Measurements from ENCODE around the gene ACTN2.

Gene ACTN2

DNA sequence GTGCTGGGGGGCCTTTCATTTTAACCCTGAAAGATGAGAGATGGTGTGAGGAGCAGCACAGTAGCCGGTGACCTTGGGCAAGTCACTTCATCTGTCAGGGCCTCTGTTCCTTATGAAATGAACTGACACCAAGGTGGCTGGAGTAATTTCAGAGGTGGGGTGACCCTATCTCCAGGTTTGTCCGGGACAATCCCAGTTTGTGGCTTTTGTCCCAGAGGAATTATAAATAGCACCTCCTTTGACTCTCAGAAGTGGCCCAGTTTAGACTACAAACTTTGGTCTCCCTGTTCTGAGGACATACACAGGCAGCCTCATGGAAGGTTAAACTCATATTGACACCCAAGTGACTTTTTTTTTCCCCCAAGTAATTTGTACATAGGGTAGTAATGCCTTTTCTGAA lies 14.6 kb downstream of the ACTN2 start:
- Histone ChIP-seq H3K18ac (ENCODE audit: low read depth in 1 of 2, low read length in 2 of 2) (no peak overlapping the region), H4K91ac (ENCODE audit: low read length) (no peak overlapping the region), H3K14ac (ENCODE audit: low read length in 2 of 2) (no peak overlapping the region), H2BK12ac (ENCODE audit: low read length in 2 of 2) (no peak overlapping the region), H3K9ac (ENCODE audit: low read length) (no peak overlapping the region), H3K4ac (ENCODE audit: low read depth in 1 of 2, low read length in 2 of 2) (no peak overlapping the region), H3K27ac (ENCODE audit: low read length, poor library complexity, severe bottlenecking) (no peak overlapping the region), H2BK5ac (ENCODE audit: low read depth, low read length, poor library complexity, severe bottlenecking) (no peak overlapping the region), H3K4me2 (ENCODE audit: low read length, poor library complexity, severe bottlenecking) (no peak overlapping the region), H3K9me3 (ENCODE audit: control insufficient read depth, low read length) (no peaks in the 10 kb centered on the region), H3K23ac (ENCODE audit: low read length in 2 of 2) (no peak overlapping the region), H2AK5ac (ENCODE audit: low read length, severe bottlenecking) (no peak overlapping the region), H2BK15ac (ENCODE audit: low read depth, poor library complexity, severe bottlenecking) (no peak overlapping the region), H4K8ac (ENCODE audit: low read length) (no peak overlapping the region), H2BK120ac (ENCODE audit: low read depth, low read length) (no peak overlapping the region), H3K4me1 (ENCODE audit: control insufficient read depth, insufficient read depth, low read depth, low read length) (no peaks in the 10 kb centered on the region), H3K27me3 (ENCODE audit: control insufficient read depth in 1 of 2, insufficient read depth in 1 of 2, low read length in 2 of 2) (peaks cover 0 to 4% of the 10 kb centered on the region in 2 experiments), H3K36me3 (ENCODE audit: control insufficient read depth in 1 of 2, insufficient read depth in 2 of 2, low read depth in 1 of 2, low read length in 2 of 2) (no peaks in the 10 kb centered on the region), H3K4me3 (ENCODE audit: insufficient read depth in 1 of 2, low read depth in 1 of 2, low read length in 2 of 2) (no peak overlapping the region), H3K79me1 (replicated peaks; ENCODE audit: low read length, poor library complexity, severe bottlenecking) (no peaks in the 10 kb centered on the region), H2AFZ (ENCODE audit: low read depth, low read length) (no peak overlapping the region)
- no peak for DNase-seq
- WGBS, result 45% methylated on average over 2 of the region's 2 CpGs

DNA sequence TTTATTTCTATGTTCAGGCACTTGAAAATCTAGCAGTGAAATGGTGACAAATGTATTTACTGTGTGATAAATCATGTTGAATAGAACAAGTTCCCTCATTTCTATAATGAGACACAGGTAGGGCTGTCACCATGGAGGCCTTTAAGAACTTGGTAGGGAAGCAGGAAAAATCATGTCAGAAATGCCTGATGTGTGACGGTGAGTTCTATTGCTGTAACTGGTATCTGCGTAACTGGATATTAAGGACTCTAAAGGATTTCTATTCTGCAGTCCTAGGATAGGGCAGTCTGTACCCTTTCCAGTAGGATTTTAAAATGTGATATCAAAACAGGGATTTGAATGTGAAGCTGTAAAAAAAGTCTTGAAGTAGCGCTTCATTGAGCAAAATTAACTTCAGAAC lies 15.5 kb downstream of the ACTN2 start:
- Histone ChIP-seq H3K18ac (ENCODE audit: low read depth in 1 of 2, low read length in 2 of 2) (no peak overlapping the region), H3K27ac (ENCODE audit: low read length, poor library complexity, severe bottlenecking) (no peak overlapping the region)

DNA sequence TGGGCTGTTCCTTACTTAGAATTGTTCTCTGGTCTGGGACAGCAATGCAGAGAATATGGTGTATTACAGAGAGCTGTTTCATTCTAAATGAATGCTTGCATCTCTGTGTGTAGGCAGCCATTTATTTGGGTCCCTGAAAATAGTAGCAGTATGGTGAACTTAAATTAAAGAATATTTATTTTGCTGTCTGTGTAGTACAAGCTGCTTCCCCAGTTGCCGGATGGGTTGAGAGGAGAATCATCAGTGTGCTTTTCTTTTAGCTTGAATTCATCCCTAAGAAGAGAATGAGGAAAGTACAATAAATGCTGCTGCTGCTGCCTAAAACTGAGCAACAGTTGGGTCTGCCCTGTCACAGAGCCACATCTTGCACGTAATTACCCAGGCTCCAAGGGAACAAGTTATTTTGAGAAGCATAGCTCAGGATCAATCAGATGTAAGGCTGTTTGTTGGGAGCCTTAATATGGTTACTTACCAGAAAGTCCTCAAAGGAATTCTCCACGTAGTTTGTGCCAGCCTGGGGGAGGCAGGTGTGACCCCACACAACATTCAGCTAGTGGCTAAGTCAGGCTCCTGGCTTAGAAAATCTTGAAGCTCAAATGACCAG lies 16.6 kb downstream of the ACTN2 start:
- no peak overlapping the region for H3K23ac ChIP-seq (ENCODE audit: low read length in 2 of 2)
- no peak overlapping the region for H2BK120ac ChIP-seq (ENCODE audit: low read depth, low read length)
- no peak overlapping the region for H2BK12ac ChIP-seq (ENCODE audit: low read length in 2 of 2)
- H3K9ac ChIP-seq (ENCODE audit: low read length), result no peak overlapping the region
- no peaks in the 10 kb centered on the region for H3K9me3 ChIP-seq (ENCODE audit: control insufficient read depth, low read length)
- no peak overlapping the region for H3K27ac ChIP-seq (ENCODE audit: low read length, poor library complexity, severe bottlenecking)
- no peak overlapping the region for H3K18ac ChIP-seq (ENCODE audit: low read depth in 1 of 2, low read length in 2 of 2)
- no peak overlapping the region for H3K14ac ChIP-seq (ENCODE audit: low read length in 2 of 2)
- H3K4me1 ChIP-seq (ENCODE audit: control insufficient read depth, insufficient read depth, low read depth, low read length), result no peaks in the 10 kb centered on the region
- DNase-seq, result no peak
- no peak overlapping the region for H4K91ac ChIP-seq (ENCODE audit: low read length)
- no peak overlapping the region for H2BK5ac ChIP-seq (ENCODE audit: low read depth, low read length, poor library complexity, severe bottlenecking)
- no peak overlapping the region for H3K4me3 ChIP-seq (ENCODE audit: insufficient read depth in 1 of 2, low read depth in 1 of 2, low read length in 2 of 2)
- H3K4ac ChIP-seq (ENCODE audit: low read depth in 1 of 2, low read length in 2 of 2), result no peak overlapping the region
- no peak overlapping the region for H2BK15ac ChIP-seq (ENCODE audit: low read depth, poor library complexity, severe bottlenecking)
- no peak overlapping the region for H3K4me2 ChIP-seq (ENCODE audit: low read length, poor library complexity, severe bottlenecking)
- H3K27me3 ChIP-seq (ENCODE audit: control insufficient read depth in 1 of 2, insufficient read depth in 1 of 2, low read length in 2 of 2), result peaks cover 0 to 4% of the 10 kb centered on the region in 2 experiments
- no peak overlapping the region for H4K8ac ChIP-seq (ENCODE audit: low read length)
- H3K79me1 ChIP-seq (replicated peaks; ENCODE audit: low read length, poor library complexity, severe bottlenecking), result no peaks in the 10 kb centered on the region
- WGBS, result 83% methylated on average over 3 of the region's 3 CpGs
- no peaks in the 10 kb centered on the region for H3K36me3 ChIP-seq (ENCODE audit: control insufficient read depth in 1 of 2, insufficient read depth in 2 of 2, low read depth in 1 of 2, low read length in 2 of 2)
- no peak overlapping the region for H2AFZ ChIP-seq (ENCODE audit: low read depth, low read length)
- H2AK5ac ChIP-seq (ENCODE audit: low read length, severe bottlenecking), result no peak overlapping the region

More for the DNA sequence above, 15.5 kb downstream of the ACTN2 start:
- Histone ChIP-seq H3K9ac (ENCODE audit: low read length) (no peak overlapping the region), H2AFZ (ENCODE audit: low read depth, low read length) (no peak overlapping the region), H2BK15ac (ENCODE audit: low read depth, poor library complexity, severe bottlenecking) (no peak overlapping the region), H3K4me3 (ENCODE audit: insufficient read depth in 1 of 2, low read depth in 1 of 2, low read length in 2 of 2) (no peak overlapping the region), H3K27me3 (ENCODE audit: control insufficient read depth in 1 of 2, insufficient read depth in 1 of 2, low read length in 2 of 2) (peaks cover 0 to 4% of the 10 kb centered on the region in 2 experiments), H2BK5ac (ENCODE audit: low read depth, low read length, poor library complexity, severe bottlenecking) (no peak overlapping the region), H3K23ac (ENCODE audit: low read length in 2 of 2) (no peak overlapping the region), H2AK5ac (ENCODE audit: low read length, severe bottlenecking) (no peak overlapping the region), H3K36me3 (ENCODE audit: control insufficient read depth in 1 of 2, insufficient read depth in 2 of 2, low read depth in 1 of 2, low read length in 2 of 2) (no peaks in the 10 kb centered on the region), H2BK120ac (ENCODE audit: low read depth, low read length) (no peak overlapping the region), H3K4ac (ENCODE audit: low read depth in 1 of 2, low read length in 2 of 2) (no peak overlapping the region), H3K79me1 (replicated peaks; ENCODE audit: low read length, poor library complexity, severe bottlenecking) (no peaks in the 10 kb centered on the region), H4K91ac (ENCODE audit: low read length) (no peak overlapping the region), H3K4me1 (ENCODE audit: control insufficient read depth, insufficient read depth, low read depth, low read length) (no peaks in the 10 kb centered on the region), H3K9me3 (ENCODE audit: control insufficient read depth, low read length) (no peaks in the 10 kb centered on the region), H3K14ac (ENCODE audit: low read length in 2 of 2) (no peak overlapping the region), H2BK12ac (ENCODE audit: low read length in 2 of 2) (no peak overlapping the region), H4K8ac (ENCODE audit: low read length) (no peak overlapping the region), H3K4me2 (ENCODE audit: low read length, poor library complexity, severe bottlenecking) (no peak overlapping the region)
- no peak for DNase-seq
- WGBS, result 92% methylated on average over 3 of the region's 3 CpGs

DNA sequence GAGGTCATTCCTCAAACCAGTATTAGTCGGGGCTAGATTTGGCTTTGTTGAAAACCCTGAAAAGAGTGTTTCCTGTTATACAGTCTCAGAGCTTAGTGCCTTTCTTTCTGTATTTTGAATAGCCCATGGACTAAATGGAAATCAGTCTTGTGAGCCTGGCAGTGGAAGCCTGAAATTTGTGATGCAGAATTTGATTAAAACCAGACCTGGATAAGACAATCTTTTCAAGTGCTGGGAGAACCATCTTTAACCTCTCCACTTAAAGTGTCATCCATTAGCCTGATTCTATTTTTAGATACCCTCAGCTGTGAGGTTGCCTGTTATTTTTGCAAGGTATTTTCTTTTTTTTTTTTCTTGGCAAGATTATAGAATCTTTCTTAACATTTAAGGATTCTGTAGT lies 19.5 kb downstream of the ACTN2 start:
- H3K14ac ChIP-seq (ENCODE audit: low read length in 2 of 2), result no peak overlapping the region
- no peak overlapping the region for H3K4me3 ChIP-seq (ENCODE audit: insufficient read depth in 1 of 2, low read depth in 1 of 2, low read length in 2 of 2)
- no peaks in the 10 kb centered on the region for H3K4me1 ChIP-seq (ENCODE audit: control insufficient read depth, insufficient read depth, low read depth, low read length)
- no peak overlapping the region for H2AK5ac ChIP-seq (ENCODE audit: low read length, severe bottlenecking)
- H2BK5ac ChIP-seq (ENCODE audit: low read depth, low read length, poor library complexity, severe bottlenecking), result no peak overlapping the region
- H2AFZ ChIP-seq (ENCODE audit: low read depth, low read length), result no peak overlapping the region
- WGBS, result 70% methylated on average over 1 of the region's 1 CpG
- H4K91ac ChIP-seq (ENCODE audit: low read length), result no peak overlapping the region
- no peak overlapping the region for H3K9ac ChIP-seq (ENCODE audit: low read length)
- no peak overlapping the region for H3K23ac ChIP-seq (ENCODE audit: low read length in 2 of 2)
- no peak overlapping the region for H4K8ac ChIP-seq (ENCODE audit: low read length)
- H3K4ac ChIP-seq (ENCODE audit: low read depth in 1 of 2, low read length in 2 of 2), result no peak overlapping the region
- H3K18ac ChIP-seq (ENCODE audit: low read depth in 1 of 2, low read length in 2 of 2), result no peak overlapping the region
- peak; percentile 13 for DNase-seq
- no peak overlapping the region for H3K27ac ChIP-seq (ENCODE audit: low read length, poor library complexity, severe bottlenecking)
- no peak overlapping the region for H2BK12ac ChIP-seq (ENCODE audit: low read length in 2 of 2)
- H3K27me3 ChIP-seq (ENCODE audit: control insufficient read depth in 1 of 2, insufficient read depth in 1 of 2, low read length in 2 of 2), result peaks cover 0 to 4% of the 10 kb centered on the region in 2 experiments
- H3K9me3 ChIP-seq (ENCODE audit: control insufficient read depth, low read length), result no peaks in the 10 kb centered on the region
- no peaks in the 10 kb centered on the region for H3K79me1 ChIP-seq (replicated peaks; ENCODE audit: low read length, poor library complexity, severe bottlenecking)
- no peak overlapping the region for H2BK120ac ChIP-seq (ENCODE audit: low read depth, low read length)
- H3K4me2 ChIP-seq (ENCODE audit: low read length, poor library complexity, severe bottlenecking), result no peak overlapping the region
- no peaks in the 10 kb centered on the region for H3K36me3 ChIP-seq (ENCODE audit: control insufficient read depth in 1 of 2, insufficient read depth in 2 of 2, low read depth in 1 of 2, low read length in 2 of 2)
- H2BK15ac ChIP-seq (ENCODE audit: low read depth, poor library complexity, severe bottlenecking), result no peak overlapping the region

Data from mesenchymal stem cell (in vitro differentiated cells and primary cell).